ENCODE data around the gene ASZ1.

Gene ASZ1

DNA sequence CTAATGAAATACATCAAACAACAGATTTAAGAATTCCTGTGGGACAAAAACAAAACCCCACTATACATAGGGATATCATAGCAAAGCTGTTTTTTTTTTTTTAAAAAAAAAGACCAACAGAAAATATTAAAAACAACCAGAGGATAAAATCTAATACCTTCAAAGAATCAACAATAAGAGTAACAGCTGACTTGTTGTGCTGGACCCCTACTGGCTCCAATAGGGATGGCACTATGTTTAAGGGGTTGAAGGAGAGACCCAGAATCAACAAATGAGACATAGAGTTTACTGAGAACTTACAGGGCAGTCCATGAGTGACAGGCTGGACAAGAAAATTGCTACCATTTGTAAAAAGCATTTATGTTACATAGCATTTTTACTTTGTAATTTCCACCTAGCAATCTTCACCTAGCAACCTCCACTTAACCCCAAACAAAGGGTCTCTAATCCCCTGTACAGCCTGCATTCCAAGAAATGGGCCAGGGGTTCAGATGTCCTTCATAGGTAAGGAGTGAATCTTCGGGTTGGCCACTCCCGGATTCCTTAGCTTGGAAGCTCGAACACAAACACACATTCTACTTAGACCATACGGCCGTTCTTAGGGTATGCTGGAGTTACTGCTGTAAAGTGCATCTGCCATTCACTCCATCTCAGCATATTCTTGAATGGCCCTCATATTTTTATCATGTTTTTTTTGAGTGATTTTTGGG is 25.8 kb downstream of the ASZ1 start:
- DNase-seq (ENCODE audit: low read depth in 2 of 2) = no peak

DNA sequence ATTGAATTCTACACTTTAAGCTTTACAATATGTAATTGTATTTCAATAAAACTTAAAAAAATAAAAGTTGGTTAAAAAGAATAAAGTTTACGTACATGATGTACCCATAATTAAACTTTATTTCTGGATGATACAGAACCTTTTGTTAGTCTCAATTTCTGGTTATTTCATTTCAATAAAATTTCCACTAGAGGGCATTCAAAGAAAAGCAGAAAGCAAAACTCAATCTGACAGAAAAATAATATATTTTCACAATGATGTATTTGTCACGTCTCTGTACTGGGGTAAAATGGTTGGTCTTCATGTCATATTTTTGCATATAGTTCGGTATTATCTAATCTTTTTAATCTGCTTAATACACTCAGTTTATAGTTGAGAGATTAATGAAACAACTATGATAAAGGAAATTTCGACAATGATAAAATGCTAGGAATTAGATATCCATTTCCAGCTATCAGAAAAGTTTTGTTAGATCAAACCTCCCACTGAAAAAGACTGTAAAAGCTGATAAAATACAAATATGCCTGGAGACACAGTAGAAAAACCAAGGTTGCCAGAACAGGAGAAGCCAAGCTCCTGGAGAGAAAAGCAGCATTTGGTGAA is 27.4 kb downstream of the ASZ1 start:
- DNase-seq (ENCODE audit: low read depth in 2 of 2) = no peak

DNA sequence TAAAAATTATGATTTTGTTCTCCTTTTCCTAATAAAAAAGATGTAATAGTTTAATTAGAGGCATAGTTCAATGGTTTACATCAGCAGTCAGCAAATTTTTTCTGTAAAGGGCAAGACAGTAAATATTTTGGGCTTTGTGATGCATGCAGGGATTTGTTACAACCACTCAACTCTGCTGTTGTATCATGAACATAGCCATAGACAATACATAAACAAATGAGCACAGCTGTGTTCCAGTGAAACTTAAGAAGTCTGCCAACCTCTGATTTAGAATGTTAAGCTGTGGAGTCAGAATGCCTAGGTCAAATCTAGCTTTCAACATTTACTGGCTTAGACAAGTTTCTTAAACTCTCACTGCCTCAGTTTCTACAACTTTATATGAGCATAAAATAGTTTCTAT is 31.6 kb downstream of the ASZ1 start:
- DNase-seq (ENCODE audit: low read depth in 2 of 2) = no peak

DNA sequence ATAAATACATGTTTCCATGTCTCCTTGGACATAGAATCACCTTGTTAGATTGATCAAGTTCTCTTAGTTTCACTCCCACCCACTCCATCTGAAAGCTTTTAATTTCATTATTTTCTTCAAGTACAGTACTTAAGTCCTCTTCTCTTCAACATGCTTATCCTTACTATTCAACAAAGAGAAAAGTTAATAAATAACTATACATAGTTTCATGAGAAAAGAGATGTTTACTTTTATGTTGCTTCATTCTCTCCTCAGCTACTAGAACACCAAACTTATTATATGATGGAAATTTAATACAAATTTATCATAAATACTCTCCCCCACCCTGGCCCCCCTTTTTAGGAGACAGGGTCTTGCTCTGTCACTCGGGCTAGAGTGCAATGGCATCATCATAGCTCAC is 33.5 kb downstream of the ASZ1 start:
- DNase-seq (ENCODE audit: low read depth in 2 of 2) = no peak

DNA sequence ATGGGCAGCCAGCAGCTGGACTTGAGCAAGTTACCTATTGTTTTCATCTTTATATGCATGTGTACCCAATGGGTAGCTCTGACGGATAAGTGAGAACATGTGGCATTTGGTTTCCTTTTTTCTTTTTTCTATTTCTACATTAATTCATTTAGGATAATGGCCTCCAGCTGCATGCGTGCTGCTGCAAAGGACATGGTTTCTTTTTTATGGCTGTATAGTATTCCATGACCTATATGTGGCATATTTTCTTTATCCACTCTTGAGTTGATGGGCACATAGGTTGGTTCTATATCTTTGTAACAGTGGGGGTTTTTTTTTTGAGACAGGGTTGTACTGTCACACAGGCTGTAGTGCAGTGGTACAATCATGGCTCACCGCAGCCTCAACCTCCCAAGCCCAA is 37.4 kb downstream of the ASZ1 start:
- no peak for DNase-seq (ENCODE audit: low read depth in 2 of 2)

DNA sequence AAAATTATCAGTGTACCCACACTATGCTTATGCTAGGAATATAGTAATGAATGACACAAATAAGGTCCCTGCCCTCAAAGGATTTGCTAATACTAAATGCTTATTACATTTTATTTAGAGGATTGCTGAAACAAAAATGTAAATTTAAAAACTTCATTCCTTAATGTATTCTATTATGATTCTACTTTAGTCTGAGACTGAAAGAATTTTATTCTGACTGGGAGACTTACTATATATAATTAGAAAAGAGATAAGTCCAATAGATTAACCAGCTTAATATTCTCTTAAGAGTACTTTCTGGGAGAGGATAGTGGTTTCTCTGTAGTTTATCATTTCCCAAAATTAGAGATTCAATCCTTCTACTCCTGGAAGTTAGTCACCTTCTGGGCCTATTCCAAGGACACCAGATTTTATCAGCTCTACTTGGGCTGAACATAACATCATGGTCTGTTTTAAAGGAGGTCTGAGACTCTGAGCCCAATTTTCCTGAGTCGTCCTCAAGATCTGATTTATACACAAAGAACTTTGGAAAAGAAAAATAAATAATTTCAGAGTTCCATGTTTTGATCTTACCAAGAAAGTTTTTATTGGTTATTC is 41.1 kb downstream of the ASZ1 start:
- no peak for DNase-seq (ENCODE audit: low read depth in 2 of 2)

DNA sequence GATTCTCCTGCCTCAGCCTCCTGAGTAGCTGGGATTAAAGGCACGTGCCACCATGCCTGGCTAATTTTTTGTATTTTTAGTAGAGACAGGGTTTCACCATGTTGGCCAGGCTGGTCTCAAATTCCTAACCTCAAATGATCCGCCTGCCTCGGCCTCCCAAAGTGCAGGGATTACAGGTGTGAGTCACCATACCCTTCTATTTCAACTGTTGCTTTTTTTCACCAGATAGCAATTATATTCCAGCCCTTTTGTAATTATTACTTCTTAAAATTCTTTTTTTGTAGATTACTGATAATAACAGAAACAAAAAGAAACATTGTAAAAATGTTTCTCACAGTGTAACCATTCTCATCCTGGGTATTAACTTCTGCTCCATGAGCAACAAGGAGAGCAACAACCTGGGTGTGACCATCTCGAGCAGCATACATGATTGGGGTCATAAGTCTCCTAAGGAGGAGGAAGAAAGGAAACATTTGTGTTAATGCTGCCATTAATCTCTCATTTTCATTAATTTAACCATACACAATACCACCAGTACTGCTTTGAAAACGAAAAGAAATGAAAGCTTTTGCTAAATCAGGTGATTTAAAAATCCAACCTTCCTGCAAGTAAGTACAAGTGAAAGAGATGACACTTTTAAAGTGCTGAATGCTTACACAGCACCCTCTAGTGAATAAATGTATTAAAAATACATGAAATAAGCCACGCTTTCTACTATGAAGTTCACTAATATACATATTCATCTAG is 41.8 kb downstream of the ASZ1 start:
- DNase-seq (ENCODE audit: low read depth in 2 of 2) = no peak

DNA sequence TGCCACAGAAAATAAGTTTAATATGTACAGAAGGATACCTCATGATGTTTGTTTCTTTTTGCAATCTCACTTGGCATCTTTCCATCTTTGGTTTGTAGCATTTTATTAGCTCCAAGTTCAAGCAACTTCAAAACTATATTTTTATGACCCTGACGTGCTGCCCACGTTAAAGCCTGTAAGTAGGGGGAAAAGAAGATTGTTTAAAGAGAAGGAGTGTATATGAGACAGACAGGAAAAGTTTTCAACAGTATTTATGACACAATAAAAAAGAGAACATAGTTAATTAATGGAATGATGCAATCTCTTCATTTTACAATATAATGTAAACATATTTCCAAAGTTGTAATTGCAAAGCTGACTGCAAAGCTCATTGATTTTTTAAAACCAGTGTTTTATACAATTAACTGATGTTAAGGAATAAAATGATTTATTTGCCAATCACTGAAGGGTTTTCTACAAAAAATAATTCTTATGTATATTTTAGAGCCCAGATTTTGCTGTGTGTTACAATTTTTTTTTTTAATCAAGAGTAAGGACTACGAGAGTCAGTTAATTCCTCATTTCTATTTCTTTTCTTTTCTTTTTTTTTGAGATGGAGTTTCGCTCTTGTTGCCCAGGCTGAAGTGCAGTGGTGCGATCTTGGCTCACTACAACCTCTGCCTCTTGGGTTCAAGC is 42.5 kb downstream of the ASZ1 start:
- DNase-seq (ENCODE audit: low read depth in 2 of 2) = no peak

DNA sequence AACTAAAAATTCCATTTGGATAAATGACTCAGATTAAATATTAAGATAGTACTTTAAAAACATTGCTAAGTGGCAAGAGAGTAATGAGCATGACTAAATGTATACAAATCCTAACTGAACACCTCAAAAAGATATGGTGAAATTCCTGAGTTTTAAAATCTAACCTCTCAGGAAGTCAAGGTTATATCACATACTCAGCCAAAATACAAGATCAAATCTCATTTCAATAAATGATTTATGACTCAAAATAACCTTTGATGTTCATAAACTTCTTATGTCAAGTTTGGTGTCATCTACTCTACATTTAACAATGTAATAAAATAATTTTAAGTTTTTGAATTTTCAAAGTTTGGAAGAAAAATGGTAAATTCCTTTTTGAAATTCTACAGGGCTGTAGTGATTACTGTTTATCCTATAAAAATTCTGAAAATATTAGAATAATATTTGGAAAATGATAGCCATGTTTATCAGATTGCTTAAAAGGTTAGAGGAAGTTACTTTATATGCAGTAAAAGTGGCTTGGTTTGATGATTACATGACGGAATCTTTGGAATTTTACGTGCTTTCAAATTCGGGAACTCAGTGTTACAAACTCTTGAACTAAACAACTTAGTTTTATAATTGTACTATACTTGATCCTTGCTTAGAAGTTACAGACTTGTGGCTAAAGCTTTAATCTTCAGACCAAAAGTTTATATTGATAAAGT is 43.7 kb downstream of the ASZ1 start:
- no peak for DNase-seq (ENCODE audit: low read depth in 2 of 2)

DNA sequence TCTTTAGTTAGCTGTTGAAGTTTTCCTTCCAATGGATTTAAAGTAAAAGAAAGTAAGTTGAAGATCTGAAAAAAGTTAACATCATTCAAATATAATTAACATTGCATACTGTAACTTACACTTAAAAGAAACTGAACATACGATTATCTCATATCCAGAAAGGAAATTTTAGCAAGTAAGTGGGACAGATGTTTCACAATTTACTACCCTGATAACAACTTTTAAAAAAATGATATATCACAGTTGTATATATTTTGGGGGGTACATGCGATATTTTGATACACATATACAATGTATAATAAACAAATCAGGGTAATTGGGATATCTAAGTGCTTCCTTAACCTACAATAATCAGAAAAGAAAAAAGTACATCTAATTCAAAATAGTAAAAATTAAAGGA is 44.2 kb downstream of the ASZ1 start:
- no peak for DNase-seq (ENCODE audit: low read depth in 2 of 2)

DNA sequence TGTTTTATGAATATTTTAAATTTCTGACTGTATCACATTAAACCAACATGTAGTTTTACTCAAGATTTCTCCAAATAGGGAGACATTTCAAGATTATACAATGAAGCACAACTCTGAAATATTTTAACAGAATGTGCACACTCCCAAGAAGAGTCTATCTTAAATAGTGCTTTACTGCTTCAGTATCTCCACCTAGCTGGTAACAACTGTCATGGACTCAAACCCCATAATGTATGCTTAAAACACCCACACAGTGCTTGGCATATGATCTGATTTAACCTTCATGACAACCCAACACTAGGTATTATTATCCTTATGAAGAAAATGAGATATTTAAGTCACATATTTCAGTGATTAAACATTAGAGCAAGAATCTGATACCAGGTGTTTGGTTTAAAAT is 45.9 kb downstream of the ASZ1 start:
- no peak for DNase-seq (ENCODE audit: low read depth in 2 of 2)

DNA sequence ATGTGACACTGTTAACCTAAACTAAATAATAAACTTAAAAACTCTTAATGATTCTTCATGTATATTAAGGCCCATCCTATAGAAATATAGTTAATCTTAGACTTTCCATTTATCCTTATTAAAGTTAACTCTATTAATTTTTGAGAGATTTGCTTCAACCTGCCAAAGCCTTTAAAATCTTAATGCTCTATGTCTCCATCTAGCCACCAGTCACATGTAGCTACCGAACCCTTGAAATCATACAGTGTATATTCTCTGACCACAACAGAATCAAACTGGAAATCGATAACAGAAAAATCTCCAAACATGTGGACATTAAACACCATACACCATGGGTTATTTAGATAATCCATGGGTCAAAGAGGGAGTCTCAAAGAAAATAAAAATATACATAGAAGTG is 51.9 kb downstream of the ASZ1 start:
- DNase-seq (ENCODE audit: low read depth in 2 of 2) = no peak

DNA sequence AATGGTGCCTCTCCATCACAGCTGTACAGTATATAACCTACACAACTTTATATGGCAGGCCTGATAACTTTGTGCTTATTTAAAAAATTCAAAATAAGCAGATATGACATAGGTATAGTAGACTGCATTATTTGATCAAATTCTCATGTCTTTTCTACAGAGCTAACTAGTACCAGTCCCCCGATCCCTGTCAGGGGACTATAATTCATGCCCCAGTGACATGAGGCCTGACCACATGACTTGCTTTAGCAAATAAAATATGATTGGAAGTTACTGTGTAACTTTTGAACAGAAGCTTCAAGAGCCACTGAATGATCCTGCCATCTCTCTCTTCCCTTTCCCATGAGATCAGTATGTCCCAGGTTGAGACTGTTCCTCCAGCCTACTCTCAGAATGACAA is 55.2 kb downstream of the ASZ1 start:
- no peak for DNase-seq (ENCODE audit: low read depth in 2 of 2)

DNA sequence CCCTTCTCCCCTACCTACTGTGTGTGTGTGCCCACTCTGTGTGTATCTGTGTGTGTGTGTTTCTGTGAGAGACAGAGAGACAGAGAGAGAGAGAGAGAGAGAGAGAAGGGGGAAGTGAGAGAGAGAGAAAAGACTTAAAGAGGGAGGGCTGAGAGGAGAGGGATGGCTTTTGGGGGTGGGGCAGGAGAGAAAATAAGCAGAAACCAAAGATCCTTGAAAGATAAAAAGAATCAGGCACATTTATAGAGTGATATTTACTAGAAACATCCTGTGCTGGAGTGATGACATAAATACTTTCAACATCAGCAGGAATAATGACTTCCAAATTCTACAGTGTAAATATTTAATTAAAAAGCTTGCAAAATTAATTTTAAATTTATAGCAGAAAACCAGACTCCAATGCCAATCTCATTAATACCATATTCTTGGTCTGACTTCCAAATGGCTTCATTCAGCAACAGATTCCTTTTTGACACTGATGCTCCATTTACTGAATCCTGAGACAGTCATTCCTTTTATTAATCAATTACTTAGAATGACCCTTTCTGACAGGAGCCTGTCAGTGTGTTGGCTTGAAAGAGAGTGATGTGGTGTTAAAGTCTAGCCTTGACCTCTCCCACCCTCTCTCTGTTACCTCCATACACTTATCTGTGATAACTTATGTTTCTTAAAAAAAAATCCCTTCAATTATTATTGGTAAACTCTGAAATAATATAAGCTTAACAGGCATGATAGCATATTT is 62.8 kb downstream of the ASZ1 start:
- DNase-seq (ENCODE audit: low read depth in 2 of 2) = no peak

DNA sequence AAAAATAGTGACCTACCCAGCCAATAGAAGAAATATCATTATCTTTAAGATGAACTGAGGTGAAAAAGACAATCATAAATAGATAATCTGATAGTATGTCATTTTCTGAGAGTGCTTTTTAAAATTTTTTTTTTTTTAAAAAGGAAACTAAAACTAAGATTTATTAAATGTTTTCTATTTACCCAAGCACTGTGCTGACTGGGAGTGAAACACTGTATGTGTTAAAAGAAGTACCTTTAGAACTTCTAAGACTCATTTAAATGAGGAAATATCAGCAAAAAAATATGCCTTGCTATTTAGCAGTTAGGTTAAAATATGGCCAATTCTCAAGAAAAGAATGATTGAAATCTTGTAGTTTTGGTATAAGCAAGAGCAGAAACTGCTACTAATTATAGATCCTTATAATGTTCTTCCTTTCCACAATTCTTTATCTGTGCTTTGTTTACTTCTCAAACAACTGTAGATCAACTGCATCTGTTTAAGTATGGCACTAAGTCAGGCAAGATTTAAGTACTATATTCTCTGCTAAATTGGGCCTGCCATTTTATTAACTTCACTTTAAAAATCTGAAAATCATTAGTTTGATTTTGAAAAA is 64.9 kb downstream of the ASZ1 start:
- DNase-seq (ENCODE audit: low read depth in 2 of 2) = no peak

DNA sequence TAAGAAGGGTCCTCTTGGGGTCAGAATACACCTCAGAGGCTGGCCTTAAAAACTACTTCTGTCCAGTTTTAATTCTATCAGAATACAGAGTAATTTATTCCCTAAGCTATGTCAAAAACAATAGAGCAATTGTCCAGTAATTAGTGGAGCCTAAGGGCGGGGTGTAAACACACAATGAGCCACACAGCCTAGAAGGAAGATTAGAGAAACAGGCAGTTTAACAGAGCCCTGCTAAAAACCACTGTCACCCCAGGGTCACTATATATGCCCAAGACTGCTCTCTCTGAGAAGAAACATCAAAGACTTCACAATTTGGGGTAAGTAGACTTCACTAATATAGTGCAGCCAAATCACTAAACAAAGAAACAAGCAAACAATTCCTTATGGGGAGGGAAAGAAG is 77.3 kb downstream of the ASZ1 start:
- DNase-seq (ENCODE audit: low read depth in 2 of 2) = no peak

DNA sequence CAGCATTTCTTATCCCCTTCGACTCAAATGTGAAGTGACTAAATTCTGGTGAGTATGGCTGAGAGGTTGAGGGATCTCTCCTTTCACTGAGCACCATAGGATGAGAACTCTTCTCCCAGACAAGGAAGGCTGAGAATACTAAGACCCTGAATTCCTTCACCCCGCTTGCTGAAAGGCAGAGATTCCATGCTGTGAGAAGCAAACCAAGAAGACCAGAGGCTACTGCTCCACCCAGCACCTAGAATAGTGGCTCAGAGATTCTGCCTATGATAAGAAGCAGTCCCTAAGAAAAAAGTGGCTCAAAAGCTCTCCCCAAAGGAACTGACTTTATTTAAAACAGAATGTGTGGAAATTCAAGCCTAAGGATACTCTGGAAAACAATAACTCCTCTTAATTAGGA is 77.7 kb downstream of the ASZ1 start:
- no peak for DNase-seq (ENCODE audit: low read depth in 2 of 2)

DNA sequence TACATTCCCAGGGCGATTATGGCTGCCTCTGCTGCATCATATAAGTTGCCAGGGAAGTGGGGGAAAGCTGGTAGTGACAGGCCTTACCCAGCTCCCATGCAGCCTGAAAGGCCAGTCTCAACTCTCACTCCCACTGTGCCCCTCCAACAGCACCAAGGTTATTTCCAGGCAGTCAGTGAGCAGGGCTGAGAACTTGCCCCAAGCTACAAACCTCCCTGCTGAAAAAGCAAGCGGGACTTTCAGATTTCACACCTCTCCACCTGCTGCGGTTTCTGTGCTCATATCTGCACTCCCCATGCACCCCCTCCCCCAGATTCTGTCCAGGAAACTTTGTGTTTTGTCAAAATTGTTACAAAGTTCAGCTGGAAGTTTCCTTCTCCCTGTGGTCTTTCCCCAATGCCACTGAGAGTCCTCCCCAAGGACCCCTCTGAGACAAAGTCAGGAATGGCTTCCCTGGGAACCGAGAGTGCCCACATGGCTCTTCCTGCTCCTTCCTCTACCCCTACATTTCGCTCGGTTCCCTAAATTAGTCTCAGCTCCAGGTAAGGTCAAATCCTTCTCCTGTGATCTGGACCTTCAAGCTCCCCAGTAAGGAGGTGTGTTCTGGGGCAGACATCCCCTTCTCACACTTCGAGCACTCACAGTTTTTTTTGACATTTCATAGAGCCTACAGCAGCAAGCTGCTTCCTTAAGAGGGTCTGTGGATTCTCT is 79.2 kb downstream of the ASZ1 start:
- no peak for DNase-seq (ENCODE audit: low read depth in 2 of 2)

DNA sequence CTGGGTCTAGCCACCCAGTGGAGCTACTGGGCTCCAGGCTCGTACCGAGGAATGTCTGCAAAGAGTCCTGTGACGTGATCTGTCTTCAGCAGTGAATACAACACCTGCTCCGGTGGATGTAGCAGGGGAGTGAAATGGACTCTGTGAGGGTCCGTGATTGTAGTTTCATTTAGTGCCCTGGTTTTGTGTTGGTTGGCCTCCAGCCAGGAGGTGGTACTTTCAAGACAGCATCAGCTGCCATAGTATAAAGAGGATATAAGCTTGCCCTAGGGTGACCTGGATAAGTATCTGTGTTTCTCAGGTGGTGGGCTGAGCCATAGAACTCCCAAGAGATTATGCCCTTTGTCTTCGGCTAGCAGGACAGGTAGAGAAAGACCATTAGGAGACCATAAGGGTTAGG is 79.8 kb downstream of the ASZ1 start:
- DNase-seq (ENCODE audit: low read depth in 2 of 2) = no peak

DNA sequence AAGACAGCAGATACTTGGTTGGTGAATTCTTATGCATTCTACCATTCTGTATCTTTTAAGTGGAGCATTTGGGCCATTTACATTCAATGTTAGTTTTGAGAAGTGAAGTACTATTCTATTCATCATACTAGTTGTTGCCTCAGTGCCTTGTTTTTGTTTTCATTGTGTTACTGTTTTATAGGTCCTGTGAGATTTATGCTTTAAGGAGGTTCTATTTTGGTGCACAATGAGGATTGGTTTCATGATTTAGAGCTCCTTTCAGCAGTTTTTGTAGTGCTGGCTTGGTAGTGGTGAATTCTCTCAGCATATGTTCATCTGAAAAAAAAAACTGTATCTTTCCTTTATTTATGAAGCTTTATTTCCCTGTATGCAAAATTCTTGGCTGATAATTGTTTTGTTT is 81.1 kb downstream of the ASZ1 start:
- DNase-seq (ENCODE audit: low read depth in 2 of 2) = no peak
